Stimulated activated CD4-positive, alpha-beta T cell treated with anti-CD3 and anti-CD28 coated beads, Interleukin-4, amount 100 ng/mL, for 48 hours (primary cell): Measurements from ENCODE around the gene CHDH.

ENCODE experiments used
- DNase-seq, 2 donors: peaks; one replicate each; pipeline ENCODE4 v3.0.0-alpha.2; 2020; ENCODE audit warnings: low read depth in 2 of 2

Gene CHDH

GRCh38 chr3:53846134-53846850 is at the start of gene CHDH, which contains the start of gene IL17RB:
CHDH (minus strand) TSS chr3:53846419; CDS start chr3:53824008, 22,411 bp downstream.
IL17RB (plus strand) TSS chr3:53846568; CDS start chr3:53846589, 21 bp downstream.
- peak; percentile 12 to 19 for DNase-seq

GRCh38 chr3:53892286-53892637 is 46.0 kb upstream of the CHDH start:
- DNase-seq, result no peak

GRCh38 chr3:53891497-53892285 is 45.5 kb upstream of the CHDH start, which contains the start of gene SELENOK:
SELENOK (minus strand) TSS chr3:53891859.
- DNase-seq, result peak; percentile 91 to 94

- DNase-seq, result peak; percentile 10 to 17
Observed at GRCh38 chr3:53890726-53891475, 44.7 kb upstream of the CHDH start.

- DNase-seq, result no peak
Observed at GRCh38 chr3:53888232-53888631, 42.0 kb upstream of the CHDH start.

- no peak for DNase-seq
Observed at GRCh38 chr3:53887446-53887845, 41.2 kb upstream of the CHDH start.

- DNase-seq, result no peak
Observed at GRCh38 chr3:53885239-53885638, 39.0 kb upstream of the CHDH start.

- no peak for DNase-seq
Observed at GRCh38 chr3:53884623-53885022, 38.4 kb upstream of the CHDH start.

GRCh38 chr3:53883008-53883407 is 36.8 kb upstream of the CHDH start:
- no peak for DNase-seq

- DNase-seq, result peak; percentile 72 to 78
Observed at GRCh38 chr3:53881691-53882593, 35.7 kb upstream of the CHDH start, which contains the start of gene ACTR8. ACTR8 (minus strand) TSS chr3:53882152; CDS start chr3:53882101, 51 bp downstream.

GRCh38 chr3:53880396-53881345 is 34.5 kb upstream of the CHDH start:
- no peak for DNase-seq

- no peak for DNase-seq
Observed at GRCh38 chr3:53865732-53866499, 19.7 kb upstream of the CHDH start.

- no peak for DNase-seq
Observed at GRCh38 chr3:53863145-53863544, 16.9 kb upstream of the CHDH start.

GRCh38 chr3:53862241-53862640 is 16.0 kb upstream of the CHDH start:
- DNase-seq, result no peak

- DNase-seq, result no peak
Observed at GRCh38 chr3:53860196-53860595, 14.0 kb upstream of the CHDH start.

GRCh38 chr3:53859178-53859577 is 13.0 kb upstream of the CHDH start:
- DNase-seq, result no peak

GRCh38 chr3:53858096-53858741 is 12.0 kb upstream of the CHDH start:
- DNase-seq, result no peak

GRCh38 chr3:53856964-53857363 is 10.7 kb upstream of the CHDH start:
- DNase-seq, result no peak

GRCh38 chr3:53850895-53851294 is 4.7 kb upstream of the CHDH start:
- DNase-seq, result no peak
